ENCODE measurements around the gene PAM16. TPM values are rescaled to one million over a fixed set of nuclear protein-coding genes. Genes with fewer than 3 reads are reported as not detected.

Gene PAM16
- total and polyA plus RNA-seq, 9 of the 15 experiments (the other 6 are each of a cell fraction or from before 2014, with no cell fraction given): 38.7 to 273 (median 79.3) TPM

DNA sequence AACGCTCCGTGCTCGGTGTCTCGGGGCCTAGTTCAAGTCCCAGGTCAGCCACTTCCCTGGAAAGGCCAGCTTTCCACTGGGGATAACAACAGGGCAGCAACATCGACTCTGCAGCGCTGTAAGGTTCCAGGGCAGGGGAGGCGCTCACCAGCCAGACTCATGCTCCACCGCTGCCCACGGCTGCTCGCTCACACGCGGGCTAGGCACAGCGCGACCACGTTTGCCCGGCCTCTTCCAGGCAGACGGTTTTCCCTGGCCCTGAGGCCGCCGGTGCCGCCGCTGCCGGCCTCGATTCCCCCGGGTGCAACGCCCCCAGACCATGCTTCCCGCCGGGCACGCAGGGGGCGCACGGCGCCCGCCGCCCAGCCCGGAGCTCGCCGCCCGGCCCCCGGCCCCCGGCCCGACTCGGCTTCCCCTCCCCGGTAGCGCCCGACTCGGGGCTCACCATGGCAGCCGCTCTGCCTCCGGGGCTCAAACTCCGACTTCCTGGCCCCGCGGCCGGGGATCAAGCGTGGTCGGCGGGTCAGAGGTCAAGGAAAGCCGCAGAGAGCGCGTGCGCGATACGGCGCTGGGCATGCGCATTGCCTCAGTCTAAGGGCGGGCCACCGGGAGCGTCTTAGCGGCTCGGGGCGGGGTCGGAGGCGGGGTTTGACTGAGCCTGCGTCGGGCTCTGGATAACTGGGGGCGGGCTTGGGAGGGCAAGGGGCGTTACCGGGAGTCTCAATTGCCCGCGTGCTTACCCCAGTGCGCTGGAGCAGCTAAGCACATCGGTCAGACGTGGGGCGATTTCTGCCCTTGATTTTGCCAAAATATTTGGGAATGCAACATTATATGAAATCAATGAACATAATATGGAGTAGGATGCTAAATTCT is at the start of gene PAM16 (continued):
- TF ChIP-seq TFAM (CRISPR knock-in tag; conservative IDR thresholded peaks at IDR 0.05) (no peak), HEY1 (CRISPR knock-in tag; IDR thresholded peaks at IDR 0.05; ENCODE audit: borderline replicate concordance) (no peak), ZKSCAN1 (IDR thresholded peaks at IDR 0.05; ENCODE audit: low read depth, low read length) (no peak), PHB (CRISPR knock-in tag; IDR thresholded peaks at IDR 0.05) (no peak), HMGXB4 (CRISPR knock-in tag; IDR thresholded peaks at IDR 0.05) (no peak), LCOR (CRISPR knock-in tag; IDR thresholded peaks at IDR 0.05) (no peak), ZSCAN32 (CRISPR knock-in tag; IDR thresholded peaks at IDR 0.05) (no peak), TCF3 (CRISPR knock-in tag; IDR thresholded peaks at IDR 0.05) (0 out of 2 replicates have a peak, but pooled peaks have one; percentile 18), TSHZ1 (CRISPR knock-in tag; IDR thresholded peaks at IDR 0.05) (no peak), MTA1 (IDR thresholded peaks at IDR 0.05; ENCODE audit: borderline replicate concordance) (no peak), EGR1 (conservative IDR thresholded peaks at IDR 0.05) (no peak; the same call in 1 of the 2 replicates), ZNF134 (CRISPR knock-in tag; conservative IDR thresholded peaks at IDR 0.05) (no peak), BRD4 (IDR thresholded peaks at IDR 0.05) (no peak), ZNF57 (CRISPR knock-in tag; IDR thresholded peaks at IDR 0.05) (no peak), ZBTB9 (CRISPR knock-in tag; IDR thresholded peaks at IDR 0.05) (0 out of 2 replicates have a peak, but pooled peaks have one; percentile 70), ZNF778 (CRISPR knock-in tag; IDR thresholded peaks at IDR 0.05) (no peak), CBX3 (IDR thresholded peaks at IDR 0.05; ENCODE audit: borderline replicate concordance in 1 of 2, low read length in 2 of 2) (no peak), RBM15 (IDR thresholded peaks at IDR 0.05; ENCODE audit: insufficient read depth, low read length) (no peak), ARHGAP35 (IDR thresholded peaks at IDR 0.05; ENCODE audit: partially characterized antibody) (no peak)
- TF ChIP-seq, protein P1, sequence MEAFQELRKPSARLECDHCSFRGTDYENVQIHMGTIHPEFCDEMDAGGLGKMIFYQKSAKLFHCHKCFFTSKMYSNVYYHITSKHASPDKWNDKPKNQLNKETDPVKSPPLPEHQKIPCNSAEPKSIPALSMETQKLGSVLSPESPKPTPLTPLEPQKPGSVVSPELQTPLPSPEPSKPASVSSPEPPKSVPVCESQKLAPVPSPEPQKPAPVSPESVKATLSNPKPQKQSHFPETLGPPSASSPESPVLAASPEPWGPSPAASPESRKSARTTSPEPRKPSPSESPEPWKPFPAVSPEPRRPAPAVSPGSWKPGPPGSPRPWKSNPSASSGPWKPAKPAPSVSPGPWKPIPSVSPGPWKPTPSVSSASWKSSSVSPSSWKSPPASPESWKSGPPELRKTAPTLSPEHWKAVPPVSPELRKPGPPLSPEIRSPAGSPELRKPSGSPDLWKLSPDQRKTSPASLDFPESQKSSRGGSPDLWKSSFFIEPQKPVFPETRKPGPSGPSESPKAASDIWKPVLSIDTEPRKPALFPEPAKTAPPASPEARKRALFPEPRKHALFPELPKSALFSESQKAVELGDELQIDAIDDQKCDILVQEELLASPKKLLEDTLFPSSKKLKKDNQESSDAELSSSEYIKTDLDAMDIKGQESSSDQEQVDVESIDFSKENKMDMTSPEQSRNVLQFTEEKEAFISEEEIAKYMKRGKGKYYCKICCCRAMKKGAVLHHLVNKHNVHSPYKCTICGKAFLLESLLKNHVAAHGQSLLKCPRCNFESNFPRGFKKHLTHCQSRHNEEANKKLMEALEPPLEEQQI (IDR thresholded peaks at IDR 0.05): no peak

All from K562 (cell line).